Tibial nerve (tissue), 4 donors: Measurements from ENCODE around the gene AMDHD1.

Experiments
- CTCF ChIP-seq, 5 experiments: fragments of 200-600 bp in 3 of 5; fragments of 450-650 bp in 2 of 5; sonication (generic) in 3 of 5; IDR thresholded peaks; one replicate each; pipeline ENCODE4 v1.5.1; 2016 to 2019; ENCODE audit warnings: antibody characterized with exemption in 5 of 5, mild to moderate bottlenecking in 3 of 5, moderate library complexity in 2 of 5
- EP300 ChIP-seq, 2 donors: sonication (generic); formaldehyde crosslinking; IDR thresholded peaks; one replicate each; pipeline ENCODE4 v1.6.1; 2017; ENCODE audit warnings: antibody characterized with exemption in 2 of 2, mild to moderate bottlenecking in 1 of 2
- POLR2A ChIP-seq, 2 donors: fragments of 450-650 bp; IDR thresholded peaks; one replicate each; pipeline ENCODE4 v1.6.1; 2017; ENCODE audit warnings: antibody characterized with exemption in 2 of 2, mild to moderate bottlenecking in 2 of 2, moderate library complexity in 2 of 2

GRCh38 chr12:95989504-95990123 is 46.5 kb downstream of the AMDHD1 start:
- no peak for TF ChIP-seq POLR2A (IDR thresholded peaks at IDR 0.05)
- TF ChIP-seq CTCF (IDR thresholded peaks at IDR 0.05): no peak
- TF ChIP-seq EP300 (IDR thresholded peaks at IDR 0.05): no peak
